ENCODE data around the gene SLC34A3.

The SLC34A3 gene

DNA sequence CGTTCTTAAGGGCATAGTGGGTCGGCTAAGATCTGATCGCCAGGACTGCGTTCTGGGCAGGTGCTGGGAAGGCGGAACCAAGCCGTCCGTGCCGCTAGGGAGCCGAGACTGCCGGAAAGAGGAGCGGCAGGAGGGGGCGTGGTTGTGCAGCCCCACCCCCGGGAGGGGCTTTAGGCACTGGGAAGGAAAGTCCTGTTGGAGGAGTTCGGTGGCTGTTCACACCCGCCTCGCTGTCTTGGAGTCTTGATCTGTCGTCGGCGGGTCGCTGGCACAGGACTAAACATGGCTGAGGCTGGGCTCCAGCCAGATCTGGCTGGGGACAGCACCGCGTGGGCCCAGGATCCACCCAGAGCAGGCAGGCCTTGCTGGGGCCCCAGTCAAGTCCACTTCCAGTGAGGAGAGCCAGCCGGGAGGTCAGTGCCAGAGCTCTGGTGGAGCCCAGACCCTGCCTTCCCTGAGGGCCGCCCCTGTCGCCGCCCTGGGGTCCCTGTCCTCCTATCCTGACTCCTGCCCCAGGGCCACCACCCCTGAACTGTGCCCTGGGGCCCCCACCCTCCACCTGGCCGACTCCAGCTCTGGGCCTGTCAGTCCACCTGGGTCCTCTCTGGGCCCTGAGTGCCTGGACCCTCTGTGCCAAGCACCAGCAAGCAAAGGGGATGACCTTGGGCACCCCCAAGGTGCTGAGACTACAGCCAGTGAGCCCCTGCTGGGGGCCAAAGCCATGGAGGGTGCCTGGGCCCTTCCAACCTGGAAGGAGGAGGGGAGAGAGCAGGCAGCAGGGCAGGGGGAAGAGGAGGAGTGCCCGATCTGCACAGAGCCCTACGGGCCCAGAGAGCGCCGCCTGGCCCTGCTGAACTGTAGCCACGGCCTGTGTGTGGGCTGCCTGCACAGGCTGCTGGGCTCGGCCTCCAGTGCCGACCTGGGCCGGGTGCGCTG is 13.2 kb upstream of the SLC34A3 start:
- in situ Hi-C loops (cut with MboI; ENCODE audit: low sequenced_read_pairs): no loop called here

DNA sequence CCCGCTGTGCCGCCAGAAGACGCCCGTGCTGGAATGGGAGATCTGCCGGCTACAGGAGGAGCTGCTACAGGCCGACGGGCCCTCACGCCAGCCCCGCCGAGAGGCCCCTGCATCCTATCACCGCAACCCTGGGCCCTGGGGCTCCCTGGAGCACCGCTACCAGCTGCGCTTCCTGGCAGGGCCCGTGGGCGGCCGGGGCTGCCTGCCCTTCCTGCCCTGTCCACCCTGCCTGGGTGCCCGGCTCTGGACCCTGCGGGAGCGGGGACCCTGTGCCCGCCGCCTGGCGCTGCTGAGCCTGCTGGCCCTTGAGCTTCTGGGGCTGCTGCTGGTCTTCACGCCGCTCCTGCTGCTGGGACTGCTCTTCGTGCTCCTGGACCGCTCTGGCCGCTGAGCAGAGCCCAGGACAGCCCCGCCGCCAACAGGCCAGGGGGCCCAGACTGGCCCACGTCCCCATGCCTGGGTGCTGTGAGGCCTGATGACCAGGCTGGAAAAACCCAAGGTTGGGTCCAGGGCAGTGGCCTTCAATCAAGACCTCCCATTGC is 12.4 kb upstream of the SLC34A3 start:
- in situ Hi-C loops (cut with MboI; ENCODE audit: low sequenced_read_pairs): no loop called here

DNA sequence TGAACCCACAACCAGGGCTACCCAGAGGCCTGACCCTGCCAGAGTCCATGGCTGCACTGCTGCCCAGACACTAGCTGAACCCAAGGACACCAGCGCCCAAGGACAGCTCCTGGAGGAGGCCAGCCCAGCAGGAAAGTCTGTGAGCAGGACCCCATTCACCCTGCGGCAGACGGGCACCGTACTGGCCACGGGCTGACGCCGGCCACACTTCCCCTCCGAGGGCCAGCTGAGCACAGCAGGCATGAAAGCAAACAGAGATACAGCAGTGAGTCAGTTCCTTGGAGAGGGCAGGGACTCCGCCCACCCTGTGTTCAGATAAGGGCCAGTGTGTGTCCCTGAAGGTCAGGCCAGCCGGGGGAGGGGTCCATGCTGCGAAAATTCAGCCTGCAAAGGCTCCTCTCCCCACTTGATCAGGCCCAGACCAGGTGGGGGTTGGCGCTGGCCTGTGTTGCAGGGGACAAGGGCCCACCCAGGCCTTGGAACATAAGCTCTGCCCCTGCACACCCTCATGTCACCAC is 11.9 kb upstream of the SLC34A3 start:
- in situ Hi-C loops (cut with MboI; ENCODE audit: low sequenced_read_pairs): no loop called here

DNA sequence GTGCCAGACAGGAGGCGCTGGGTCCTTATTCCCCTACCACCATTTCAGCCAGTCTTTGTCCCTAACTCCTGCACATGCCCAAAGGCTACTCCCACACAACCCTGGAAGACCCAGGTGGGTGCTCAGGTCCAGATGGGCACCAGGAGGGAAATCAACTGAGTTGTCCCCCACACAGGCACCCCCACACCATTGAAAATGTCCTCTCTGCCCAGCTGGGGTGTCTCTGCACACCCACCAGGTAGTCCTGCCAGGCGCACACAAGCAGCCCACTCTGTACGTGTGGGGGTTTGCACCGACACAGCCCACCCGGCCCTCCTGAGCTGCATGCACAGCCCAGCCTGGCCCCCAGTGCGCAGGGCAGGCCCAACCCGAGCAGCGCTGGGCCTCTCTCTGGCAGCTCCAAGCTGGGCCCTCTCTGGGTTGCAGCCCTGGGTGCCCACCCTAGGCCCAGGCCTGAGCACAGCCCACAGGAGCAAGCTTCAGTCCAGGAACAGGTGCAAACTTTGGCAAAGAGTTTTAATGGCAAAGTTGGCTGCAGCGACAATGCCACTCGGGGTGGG is 10.9 kb upstream of the SLC34A3 start:
- in situ Hi-C loops (cut with MboI; ENCODE audit: low sequenced_read_pairs): no loop called here

DNA sequence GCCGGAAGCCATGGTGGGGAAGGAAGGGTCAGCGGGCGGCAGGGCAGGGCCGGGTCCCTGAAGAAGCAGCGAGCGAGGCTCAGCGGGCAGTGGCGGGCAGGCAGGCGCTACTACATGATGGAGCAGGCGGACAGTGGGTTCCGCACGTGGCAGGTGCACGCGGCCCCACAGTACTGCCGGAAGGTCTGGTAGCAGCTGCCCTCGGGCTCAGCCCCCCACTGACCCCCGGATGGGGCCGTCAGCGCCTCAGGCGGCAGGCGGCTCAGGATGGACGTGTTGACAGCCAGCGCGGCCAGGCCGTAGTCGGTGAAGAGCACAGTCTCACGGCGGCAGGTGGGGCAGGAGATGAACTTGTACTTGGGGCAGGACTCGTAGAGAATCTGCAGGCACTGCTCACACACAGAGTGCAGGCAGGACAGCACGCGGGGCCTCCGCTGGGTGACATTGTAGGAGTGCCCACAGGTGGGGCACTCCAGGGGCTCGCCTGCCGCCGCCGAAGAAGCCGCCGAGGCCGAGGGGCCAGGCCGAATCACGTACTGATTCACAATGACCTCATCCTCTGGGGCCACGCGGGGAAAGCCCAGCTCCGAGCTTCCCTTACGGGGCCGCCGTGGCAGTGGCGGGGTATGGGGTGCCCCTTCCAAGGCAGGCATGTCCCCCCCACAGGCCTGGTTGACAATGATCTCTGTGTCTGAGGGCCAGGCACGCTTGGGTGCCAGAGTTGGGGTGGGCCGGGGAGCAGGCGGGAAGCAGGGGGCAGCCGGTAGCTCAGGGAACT is 10.2 kb upstream of the SLC34A3 start:
- in situ Hi-C loops (cut with MboI; ENCODE audit: low sequenced_read_pairs): no loop called here

DNA sequence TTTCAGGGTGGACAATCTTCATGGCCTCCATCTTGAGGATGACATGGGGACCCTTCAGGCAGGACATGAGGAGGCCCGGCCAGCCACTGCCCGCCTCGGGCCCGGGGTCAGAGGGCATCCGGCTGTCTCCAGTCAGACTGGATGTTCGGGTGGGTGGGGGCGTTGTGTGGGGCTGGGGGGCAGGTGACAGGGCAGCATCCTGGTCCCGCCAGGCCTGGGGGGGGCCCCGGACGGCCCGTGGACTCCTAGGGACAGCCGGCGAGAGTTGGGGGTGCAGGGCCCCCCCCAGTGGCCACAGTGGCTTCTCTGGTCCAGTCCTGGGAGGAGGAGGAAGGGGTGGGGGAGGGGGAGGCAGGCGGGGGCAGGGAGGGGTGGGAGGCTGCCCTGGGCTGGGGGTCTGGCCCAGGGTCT is 9.6 kb upstream of the SLC34A3 start:
- in situ Hi-C loops (cut with MboI; ENCODE audit: low sequenced_read_pairs): no loop called here

DNA sequence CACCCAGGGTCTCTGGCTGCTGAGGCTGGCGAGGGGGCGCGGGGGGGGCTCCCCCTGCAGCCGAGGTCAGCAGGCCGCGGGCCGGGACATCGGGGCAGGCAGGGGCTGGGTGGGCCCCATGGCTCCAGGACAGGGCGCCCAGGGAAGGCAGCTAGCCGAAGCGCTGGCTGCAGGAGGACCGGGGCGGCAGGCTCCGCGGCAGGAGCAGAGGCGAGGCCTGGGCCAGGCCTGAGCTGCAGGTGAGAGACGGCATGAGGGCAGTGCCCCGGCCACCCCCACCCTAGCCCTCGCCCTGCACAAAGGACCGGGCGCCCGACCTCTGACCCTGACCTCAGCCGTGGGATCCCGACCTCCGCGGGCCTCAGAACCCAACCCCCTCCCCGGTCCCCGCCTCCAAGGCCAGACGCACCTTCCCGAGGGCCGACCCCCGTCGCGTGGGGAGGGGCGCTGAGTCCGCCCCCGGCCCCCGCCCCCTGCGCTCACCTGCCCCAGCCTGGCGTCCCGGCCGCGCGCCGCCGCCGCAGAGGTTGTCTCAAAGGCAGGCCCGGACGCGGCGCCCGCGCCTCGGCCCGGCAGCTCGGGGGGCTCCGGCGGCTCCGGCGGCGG is 9.1 kb upstream of the SLC34A3 start:
- in situ Hi-C loops (cut with MboI; ENCODE audit: low sequenced_read_pairs): no loop called here

DNA sequence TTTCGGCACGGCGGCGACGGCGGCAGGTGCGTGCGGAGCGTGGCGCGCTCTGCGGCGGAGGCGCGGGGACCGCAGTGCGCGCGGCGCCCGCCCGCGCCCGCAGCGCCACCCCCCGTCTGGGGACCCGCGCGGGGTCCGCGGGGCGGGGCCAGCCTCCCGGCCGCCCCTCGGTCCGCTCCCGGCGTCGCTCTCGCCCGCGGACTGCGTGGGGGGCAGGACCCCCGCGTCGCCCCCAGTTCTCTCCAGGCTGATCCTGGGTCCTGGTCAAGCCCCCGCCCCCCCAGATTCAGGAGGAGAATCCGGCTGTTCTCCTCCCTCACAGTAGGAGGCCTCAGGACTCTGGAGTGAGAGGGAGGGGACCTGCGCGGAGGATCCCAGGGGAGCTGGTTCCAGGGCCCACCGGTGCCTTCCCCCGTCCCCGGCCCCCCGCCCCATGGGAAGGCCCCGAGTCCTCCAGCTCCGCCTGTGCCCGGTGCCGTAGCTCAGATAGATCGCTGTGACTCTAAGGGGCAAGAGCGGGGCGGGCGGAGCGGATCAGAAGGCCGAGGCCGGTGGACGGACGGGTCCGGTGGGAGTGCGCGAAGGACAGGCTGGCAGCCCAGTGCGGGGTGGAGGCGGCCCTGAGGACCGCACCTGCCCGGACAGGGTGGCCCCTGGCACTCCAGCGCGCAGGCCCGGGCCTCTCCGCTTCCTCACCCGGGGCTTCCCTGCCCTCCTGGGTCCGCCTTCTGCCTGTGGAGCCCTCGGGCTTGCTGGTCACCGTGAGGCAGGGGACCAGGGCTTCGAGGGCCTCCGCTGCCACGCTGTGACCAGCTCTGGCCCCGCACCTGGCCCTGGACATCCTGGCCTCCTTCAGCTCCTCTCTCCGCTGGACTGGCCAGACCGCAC is 8.3 kb upstream of the SLC34A3 start, which contains the start of gene RNF208:
Gene RNF208, minus strand, starts transcription at position 51 of the 888 bp plus-strand sequence. CDS start 1,028 bp downstream, outside the sequence.
- in situ Hi-C loops (cut with MboI; ENCODE audit: low sequenced_read_pairs): no loop called here

DNA sequence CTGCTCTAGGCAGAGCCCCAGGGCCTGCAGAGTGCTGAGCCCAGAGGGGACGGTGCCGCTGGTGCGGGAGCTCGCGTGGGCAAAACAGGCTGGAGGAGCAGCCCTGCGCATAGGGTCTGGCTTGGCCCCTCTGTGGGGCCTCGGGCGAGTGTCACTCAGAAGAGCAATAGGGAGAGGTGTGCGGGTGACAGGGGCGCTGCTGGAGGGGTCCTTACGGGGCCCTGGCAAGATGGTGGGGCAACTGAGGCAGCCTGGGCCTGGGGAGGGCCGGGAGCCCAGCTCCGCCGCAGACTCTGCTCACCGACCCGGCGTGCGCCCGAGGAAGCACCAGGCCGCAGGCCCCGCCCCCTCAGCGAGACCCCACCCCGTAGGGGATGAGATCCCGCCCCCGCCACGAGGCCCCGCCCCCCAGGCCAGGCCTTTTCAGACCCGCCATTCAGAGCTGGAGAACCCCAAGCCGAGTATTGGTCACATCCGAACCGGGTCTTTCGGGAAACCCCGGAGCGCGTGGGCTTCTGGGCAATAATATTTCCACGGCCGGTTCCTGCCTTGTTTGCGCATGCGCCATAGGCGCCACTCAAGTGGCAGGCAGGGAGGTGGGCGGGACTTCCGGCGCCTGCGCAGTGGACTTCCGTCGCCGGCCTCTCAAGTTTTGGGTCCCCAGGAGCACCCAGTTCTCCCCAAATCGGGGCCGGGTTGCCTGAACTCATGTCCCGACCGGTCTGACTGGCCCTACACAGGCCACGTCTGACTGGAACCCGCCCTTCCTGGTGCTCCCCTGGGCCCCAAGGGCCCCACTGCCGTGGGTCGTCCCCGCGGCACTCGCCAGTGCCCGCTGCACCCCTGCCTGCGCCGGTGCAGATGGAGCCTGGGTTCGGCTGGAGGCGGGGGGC is 7.4 kb upstream of the SLC34A3 start:
- in situ Hi-C loops (cut with MboI; ENCODE audit: low sequenced_read_pairs): no loop called here

DNA sequence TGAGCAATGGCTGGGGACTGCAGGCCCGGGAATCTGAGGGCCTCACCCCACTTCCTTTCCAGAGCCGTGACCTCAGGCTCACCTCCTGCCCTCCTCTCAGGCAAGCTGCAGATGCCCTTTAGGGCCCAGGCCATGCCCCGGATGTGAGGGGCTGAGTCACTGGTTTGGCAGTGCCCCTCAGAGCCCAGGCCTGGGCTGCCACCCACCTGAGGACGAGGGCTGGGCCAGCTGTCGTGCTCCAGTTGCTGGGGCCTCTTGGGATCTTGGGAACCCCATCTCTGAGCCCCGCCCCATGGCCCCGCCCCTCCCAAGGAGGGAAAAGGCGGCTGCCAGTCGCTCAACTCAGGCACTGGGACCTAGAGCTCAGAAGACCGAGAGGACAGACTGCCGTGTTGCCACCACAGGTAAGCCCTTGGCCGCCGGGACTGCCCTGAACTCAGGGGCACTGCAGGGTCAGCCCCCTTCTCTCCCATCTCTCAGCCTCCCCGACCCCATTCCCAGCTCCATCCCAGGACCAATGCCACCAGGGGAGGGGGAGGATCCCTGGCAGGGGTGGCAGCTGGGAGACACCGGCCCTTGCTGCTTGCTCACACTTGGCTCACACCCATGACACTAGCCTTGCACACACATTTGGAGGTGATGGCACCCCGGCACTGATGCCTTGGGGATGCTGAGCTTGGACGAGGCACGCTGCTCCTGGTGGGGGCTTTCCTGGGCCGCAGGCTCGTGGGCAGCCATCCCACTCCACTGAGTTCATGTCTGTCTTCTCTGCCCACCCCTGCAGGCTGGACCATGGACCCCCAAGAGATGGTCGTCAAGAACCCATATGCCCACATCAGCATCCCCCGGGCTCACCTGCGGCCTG is 5.6 kb upstream of the SLC34A3 start, which contains the start of gene CYSRT1:
Gene CYSRT1, plus strand, starts transcription at position 345 of the 865 bp plus-strand sequence. Its CDS starts 448 bp downstream, at position 793.
- in situ Hi-C loops (cut with MboI; ENCODE audit: low sequenced_read_pairs): no loop called here

DNA sequence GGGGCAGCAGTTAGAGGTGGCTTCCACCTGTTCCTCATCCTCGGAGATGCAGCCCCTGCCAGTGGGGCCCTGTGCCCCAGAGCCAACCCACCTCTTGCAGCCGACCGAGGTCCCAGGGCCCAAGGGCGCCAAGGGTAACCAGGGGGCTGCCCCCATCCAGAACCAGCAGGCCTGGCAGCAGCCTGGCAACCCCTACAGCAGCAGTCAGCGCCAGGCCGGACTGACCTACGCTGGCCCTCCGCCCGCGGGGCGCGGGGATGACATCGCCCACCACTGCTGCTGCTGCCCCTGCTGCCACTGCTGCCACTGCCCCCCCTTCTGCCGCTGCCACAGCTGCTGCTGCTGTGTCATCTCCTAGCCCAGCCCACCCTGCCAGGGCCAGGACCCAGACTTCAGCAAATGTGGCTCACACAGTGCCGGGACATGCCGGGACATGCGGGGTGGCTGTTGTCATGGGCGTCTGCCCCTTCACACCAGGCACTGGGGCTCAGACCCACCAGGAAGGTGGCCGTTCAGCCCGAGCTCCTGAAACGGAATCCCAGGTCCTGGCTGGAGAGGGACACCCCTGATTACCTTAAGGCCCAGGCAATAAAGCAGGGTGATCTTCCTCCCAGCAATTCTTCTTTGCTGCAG is 4.9 kb upstream of the SLC34A3 start:
- in situ Hi-C loops (cut with MboI; ENCODE audit: low sequenced_read_pairs): no loop called here

DNA sequence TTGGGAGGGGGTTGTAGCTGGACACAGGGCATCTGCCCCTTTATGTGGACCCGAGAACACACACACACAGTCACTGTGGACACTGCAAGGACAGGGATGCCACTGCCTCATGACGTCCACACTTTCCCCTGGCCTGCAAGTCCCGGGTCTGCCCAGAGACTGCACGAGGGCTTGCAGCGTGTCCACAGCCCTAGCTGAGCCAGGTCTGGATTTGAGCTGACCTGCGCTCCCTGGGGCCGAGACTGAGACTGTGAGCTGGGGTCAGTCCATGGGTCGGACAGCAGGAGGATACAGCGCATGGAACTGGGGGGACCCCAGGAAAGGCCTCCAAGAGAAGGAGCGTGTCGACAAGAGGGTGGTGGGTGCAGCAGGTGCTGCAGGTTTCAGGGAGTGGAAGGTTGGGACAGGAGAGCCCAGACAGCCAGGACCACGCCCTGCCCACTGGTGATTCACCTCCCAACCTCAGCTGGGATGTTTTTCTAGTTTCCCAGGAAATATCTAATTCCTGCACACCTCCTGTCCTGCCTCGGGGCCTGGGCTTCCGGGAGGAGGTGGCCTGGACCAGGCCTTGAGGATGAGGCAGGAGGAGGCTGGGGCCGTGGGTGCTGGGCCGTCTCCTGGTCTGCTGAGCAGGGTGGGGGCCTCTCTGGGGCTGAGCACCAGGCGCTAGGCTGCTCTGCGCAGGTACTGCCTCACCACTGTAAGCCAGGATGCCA is 4.2 kb upstream of the SLC34A3 start:
- in situ Hi-C loops (cut with MboI; ENCODE audit: low sequenced_read_pairs): no loop called here

DNA sequence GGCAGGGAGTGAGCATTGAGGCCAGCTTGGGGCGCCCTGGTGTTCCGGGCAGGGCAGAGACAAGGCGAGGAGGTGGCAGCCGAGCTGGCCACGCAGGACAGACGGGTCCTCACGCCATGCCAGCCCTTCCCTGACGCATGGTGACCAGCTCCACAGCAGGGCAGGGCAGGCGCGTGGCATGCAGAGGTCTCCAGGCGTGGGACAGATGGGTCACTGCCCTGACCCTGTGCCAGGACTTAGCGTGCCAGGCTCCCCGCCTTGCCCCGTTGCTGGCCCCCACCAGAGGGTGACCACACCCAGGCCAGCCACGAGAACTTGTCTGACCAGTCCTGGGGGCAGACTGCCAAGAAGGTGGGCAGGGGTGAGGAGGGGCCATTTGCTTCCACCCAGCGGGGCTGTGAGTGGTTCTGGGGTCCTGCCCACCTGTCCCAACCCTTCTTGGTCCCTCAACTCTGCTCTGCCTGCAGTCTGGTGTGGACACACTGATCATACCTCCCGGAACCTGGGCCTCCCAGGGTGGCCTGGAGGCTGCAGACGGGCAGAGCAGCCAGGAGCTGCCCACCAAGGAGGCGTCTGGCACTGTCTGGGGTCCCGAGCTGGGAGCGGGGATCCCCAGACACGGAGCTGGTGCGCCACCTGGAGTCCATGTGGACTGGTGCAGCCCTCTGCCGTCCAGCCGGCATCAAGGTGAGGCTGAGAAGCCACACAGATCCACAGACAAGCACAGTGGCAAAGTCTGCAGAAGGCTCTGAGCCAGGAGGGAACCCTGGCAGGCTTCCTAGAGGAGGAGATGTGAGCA is 3.4 kb upstream of the SLC34A3 start, which contains the start of gene RNF224:
Gene RNF224, plus strand, starts transcription at position 449 of the 799 bp plus-strand sequence. CDS start 834 bp downstream, outside the sequence.
- in situ Hi-C loops (cut with MboI; ENCODE audit: low sequenced_read_pairs): no loop called here

DNA sequence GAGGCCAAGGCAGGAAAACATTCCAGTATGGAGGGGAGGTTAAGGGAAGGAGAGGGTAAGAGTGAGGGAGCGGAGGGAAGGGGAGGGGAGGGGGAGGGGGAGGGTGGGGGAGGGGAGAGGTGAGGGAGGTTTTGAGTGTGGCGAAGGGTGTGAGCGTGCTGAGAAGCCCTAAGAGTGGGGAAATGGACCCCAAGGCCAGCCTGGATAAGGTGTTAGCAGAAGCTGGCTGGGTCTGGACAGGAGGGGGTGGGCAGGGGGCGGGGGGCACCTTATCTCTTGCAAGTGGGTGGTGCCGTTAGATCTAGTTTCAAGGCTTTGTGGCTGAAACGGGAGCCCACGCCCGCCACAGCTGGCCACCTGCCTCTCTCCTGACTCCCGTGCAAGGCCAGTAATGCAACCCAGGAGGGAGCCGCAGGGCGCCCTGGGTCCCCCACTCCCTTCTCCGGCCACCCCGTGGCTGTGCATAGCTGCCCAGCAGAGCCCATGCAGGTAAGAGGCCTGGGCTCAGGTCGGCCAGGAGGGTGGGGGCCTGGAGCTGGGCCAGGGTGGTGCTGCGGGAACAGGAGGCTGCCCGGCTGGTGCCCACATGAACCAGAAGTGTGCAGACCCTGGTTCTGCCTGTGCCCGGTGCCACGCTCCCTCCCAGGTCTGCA is 2.7 kb upstream of the SLC34A3 start:
- in situ Hi-C loops (cut with MboI; ENCODE audit: low sequenced_read_pairs): no loop called here

DNA sequence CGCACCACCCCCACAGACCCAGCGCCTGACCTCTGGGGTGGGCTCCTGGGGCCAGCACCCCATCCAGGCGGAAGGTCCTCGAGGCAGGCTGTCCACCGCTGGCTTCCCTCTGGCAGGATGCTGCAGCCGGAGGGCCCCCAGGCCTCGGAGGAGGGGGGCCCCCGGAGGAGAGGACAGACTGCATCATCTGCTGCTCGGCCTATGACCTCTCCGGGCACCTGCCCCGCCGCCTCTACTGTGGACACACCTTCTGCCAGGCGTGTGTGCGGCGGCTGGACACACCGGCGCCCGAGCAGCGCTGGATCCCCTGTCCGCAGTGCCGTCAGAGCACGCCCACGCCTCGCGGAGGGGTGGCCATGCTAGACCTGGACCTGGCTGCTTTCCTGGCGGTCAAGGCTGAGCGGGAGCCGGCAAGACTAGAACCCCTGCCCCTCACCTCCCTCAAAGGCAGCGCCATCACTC is 2.2 kb upstream of the SLC34A3 start:
- in situ Hi-C loops (cut with MboI; ENCODE audit: low sequenced_read_pairs): no loop called here

All from hTERT RPE-1 (cell line).